Measurements from ENCODE around the gene NISCH.
A peak's percentile ranks its signal among the peaks of the same experiment; 100 is the strongest.

Gene NISCH

DNA sequence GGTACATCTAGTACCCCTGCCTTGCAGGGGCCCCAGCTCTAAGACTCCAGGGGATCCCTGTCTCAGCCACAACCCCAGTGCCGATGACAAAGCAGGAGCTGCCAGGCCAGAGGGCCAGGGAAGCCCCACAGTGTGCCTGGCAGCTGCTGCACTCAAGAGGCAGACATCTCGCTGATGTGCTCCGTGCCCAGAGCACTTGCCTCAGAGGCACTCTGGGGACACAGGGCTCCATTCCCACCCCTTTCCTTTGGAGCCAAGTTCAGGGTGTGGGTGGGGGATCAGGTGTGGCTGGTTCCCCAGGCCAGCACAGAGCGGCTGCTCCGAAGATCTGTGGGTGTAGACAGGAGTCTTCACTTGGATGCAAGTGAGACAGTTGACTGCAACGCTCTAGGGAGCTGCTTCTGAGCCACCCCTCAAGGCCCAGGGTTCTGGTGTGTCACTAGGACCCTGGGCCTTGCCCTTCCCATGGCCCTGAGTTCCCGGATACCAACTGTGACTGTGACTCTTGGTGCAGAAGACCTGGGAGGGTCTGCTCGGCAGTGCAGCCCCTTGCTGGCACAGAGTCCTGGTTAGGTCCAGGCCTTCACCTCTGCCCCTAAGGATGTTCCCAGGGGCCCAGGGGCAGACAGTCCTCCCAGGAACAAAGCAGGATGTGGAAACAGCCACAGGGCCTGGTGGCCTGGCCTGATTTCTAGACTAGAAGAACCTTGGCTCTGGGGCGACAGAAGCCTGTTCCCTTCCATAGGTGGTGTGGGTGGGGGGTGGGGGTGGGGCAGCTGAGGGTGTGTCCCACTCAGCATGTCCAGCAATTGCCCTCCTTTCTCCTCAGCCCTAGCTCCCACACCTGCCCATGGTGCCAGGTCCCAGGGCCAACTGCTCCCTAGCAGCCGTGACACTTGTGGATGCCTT lies 75.8 kb downstream of the NISCH start:
- H2AFZ ChIP-seq (ENCODE audit: low read length): no peak overlapping the region
- H4K20me1 ChIP-seq (ENCODE audit: insufficient read depth, low read length): no peaks in the 10 kb centered on the region
- no peaks in the 10 kb centered on the region for H3K27me3 ChIP-seq (replicated peaks; ENCODE audit: insufficient read depth, low read length)
- no peak overlapping the region for H3K4me3 ChIP-seq (ENCODE audit: low read length)
- no peak overlapping the region for H3K9ac ChIP-seq (ENCODE audit: low read length)
- no peak for TF ChIP-seq EZH2phosphoT487 (IDR thresholded peaks at IDR 0.05; ENCODE audit: low read length)
- TF ChIP-seq, protein P1, sequence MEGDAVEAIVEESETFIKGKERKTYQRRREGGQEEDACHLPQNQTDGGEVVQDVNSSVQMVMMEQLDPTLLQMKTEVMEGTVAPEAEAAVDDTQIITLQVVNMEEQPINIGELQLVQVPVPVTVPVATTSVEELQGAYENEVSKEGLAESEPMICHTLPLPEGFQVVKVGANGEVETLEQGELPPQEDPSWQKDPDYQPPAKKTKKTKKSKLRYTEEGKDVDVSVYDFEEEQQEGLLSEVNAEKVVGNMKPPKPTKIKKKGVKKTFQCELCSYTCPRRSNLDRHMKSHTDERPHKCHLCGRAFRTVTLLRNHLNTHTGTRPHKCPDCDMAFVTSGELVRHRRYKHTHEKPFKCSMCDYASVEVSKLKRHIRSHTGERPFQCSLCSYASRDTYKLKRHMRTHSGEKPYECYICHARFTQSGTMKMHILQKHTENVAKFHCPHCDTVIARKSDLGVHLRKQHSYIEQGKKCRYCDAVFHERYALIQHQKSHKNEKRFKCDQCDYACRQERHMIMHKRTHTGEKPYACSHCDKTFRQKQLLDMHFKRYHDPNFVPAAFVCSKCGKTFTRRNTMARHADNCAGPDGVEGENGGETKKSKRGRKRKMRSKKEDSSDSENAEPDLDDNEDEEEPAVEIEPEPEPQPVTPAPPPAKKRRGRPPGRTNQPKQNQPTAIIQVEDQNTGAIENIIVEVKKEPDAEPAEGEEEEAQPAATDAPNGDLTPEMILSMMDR (IDR thresholded peaks at IDR 0.05; ENCODE audit: low read length): no peak
- no peak for TF ChIP-seq EZH2 (optimal IDR thresholded peaks at IDR 0.05; ENCODE audit: low read depth, low read length)
- H3K9me2 ChIP-seq (replicated peaks; ENCODE audit: insufficient read depth, low read length): no peaks in the 10 kb centered on the region
- peaks cover 9% of the 10 kb centered on the region; the same call in 1 of the 2 replicates for H3F3A ChIP-seq (ENCODE audit: insufficient read depth, low read length)
- H3K27ac ChIP-seq (ENCODE audit: low read length): no peak overlapping the region
- no peaks in the 10 kb centered on the region for H3K79me2 ChIP-seq (ENCODE audit: low read length)
- no peaks in the 10 kb centered on the region for H3K9me3 ChIP-seq (replicated peaks; ENCODE audit: insufficient read depth, low read length)
- peaks cover 7% of the 10 kb centered on the region for H3K4me1 ChIP-seq (ENCODE audit: low read length)
- DNase-seq: no peak
- no peaks in the 10 kb centered on the region for H3K36me3 ChIP-seq (replicated peaks; ENCODE audit: insufficient read depth, low read length)
- no peak overlapping the region for H3K4me2 ChIP-seq (ENCODE audit: low read depth, low read length)

DNA sequence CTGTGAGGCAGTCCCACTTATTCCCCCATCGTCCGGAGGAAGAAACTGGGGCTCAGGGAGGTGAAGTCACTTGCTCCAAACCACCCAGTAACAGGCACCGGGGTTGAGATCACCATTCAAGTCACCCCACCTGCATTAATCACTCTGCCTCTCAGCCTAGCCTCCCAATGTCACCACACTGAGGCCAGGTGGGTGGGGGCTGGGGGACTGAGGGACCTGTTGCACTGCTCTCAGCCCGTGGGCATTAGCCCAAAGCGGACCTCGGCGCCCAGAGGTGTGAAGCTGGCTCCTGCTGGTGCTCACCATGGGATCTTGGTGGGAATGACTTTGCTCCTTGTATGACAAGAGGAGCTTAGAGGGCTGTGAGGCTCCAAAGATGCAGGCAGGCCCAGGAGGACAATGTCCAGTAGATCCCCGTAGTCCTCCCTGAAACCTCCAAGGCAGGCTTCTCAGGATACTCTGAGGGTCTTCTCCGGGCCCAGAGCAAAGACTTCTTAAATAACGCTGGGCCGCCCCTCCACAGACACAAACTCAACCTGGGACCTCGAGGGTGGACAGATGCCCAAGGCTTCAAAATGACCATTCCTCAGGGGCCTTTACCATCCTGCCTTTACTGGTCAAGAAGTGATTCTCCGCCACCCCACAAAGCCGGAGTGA lies 76.6 kb downstream of the NISCH start:
- no peak overlapping the region for H3K4me3 ChIP-seq (ENCODE audit: low read length)
- no peaks in the 10 kb centered on the region for H3K36me3 ChIP-seq (replicated peaks; ENCODE audit: insufficient read depth, low read length)
- H2AFZ ChIP-seq (ENCODE audit: low read length): no peak overlapping the region
- no peaks in the 10 kb centered on the region for H3K9me2 ChIP-seq (replicated peaks; ENCODE audit: insufficient read depth, low read length)
- peaks cover 5% of the 10 kb centered on the region for H3K79me2 ChIP-seq (ENCODE audit: low read length)
- no peak overlapping the region for H3K9ac ChIP-seq (ENCODE audit: low read length)
- H3K27ac ChIP-seq (ENCODE audit: low read length): no peak overlapping the region
- H3K27me3 ChIP-seq (replicated peaks; ENCODE audit: insufficient read depth, low read length): no peaks in the 10 kb centered on the region
- H4K20me1 ChIP-seq (ENCODE audit: insufficient read depth, low read length): no peaks in the 10 kb centered on the region
- peaks cover 7% of the 10 kb centered on the region for H3K4me1 ChIP-seq (ENCODE audit: low read length)
- TF ChIP-seq EZH2phosphoT487 (IDR thresholded peaks at IDR 0.05; ENCODE audit: low read length) (no peak), EZH2 (optimal IDR thresholded peaks at IDR 0.05; ENCODE audit: low read depth, low read length) (no peak)
- TF ChIP-seq, protein P1 (IDR thresholded peaks at IDR 0.05; ENCODE audit: low read length): no peak
- no peaks in the 10 kb centered on the region for H3K9me3 ChIP-seq (replicated peaks; ENCODE audit: insufficient read depth, low read length)
- H3K4me2 ChIP-seq (ENCODE audit: low read depth, low read length): peak overlapping the region; percentile 72; the same call in 1 of the 2 replicates
- H3F3A ChIP-seq (ENCODE audit: insufficient read depth, low read length): peaks cover 14% of the 10 kb centered on the region
- no peak for DNase-seq

DNA sequence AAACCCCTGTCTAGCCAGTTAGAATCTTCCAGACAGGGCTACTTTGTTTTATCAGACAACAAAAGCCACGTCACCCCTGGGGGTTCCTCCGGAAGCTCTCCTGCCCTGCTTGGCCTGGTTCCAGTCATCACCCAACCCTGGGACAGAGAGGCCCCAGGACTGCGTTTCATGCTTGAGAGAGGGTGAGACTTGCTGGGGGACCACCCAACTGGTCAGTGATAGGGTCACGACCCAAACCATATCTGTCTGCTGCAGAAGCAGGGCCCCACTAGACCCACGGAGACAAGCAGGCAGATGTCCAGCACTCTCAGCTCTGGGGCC lies 77.1 kb downstream of the NISCH start:
- DNase-seq: no peak
- H3K9ac ChIP-seq (ENCODE audit: low read length): peak overlapping the region; percentile 66; the same call in 1 of the 2 replicates

More for the DNA sequence above, 77.1 kb downstream of the NISCH start:
- Histone ChIP-seq H3K4me3 (ENCODE audit: low read length) (peak overlapping the region; percentile 73), H3K4me2 (ENCODE audit: low read depth, low read length) (peak overlapping the region; percentile 72), H2AFZ (ENCODE audit: low read length) (no peak overlapping the region; the same call in 1 of the 2 replicates), H3K79me2 (ENCODE audit: low read length) (peaks cover 10% of the 10 kb centered on the region), H3K27ac (ENCODE audit: low read length) (no peak overlapping the region), H3K4me1 (ENCODE audit: low read length) (peaks cover 7% of the 10 kb centered on the region), H3K9me2 (replicated peaks; ENCODE audit: insufficient read depth, low read length) (no peaks in the 10 kb centered on the region), H4K20me1 (ENCODE audit: insufficient read depth, low read length) (no peaks in the 10 kb centered on the region), H3K36me3 (replicated peaks; ENCODE audit: insufficient read depth, low read length) (no peaks in the 10 kb centered on the region), H3F3A (ENCODE audit: insufficient read depth, low read length) (peaks cover 18% of the 10 kb centered on the region), H3K27me3 (replicated peaks; ENCODE audit: insufficient read depth, low read length) (no peaks in the 10 kb centered on the region), H3K9me3 (replicated peaks; ENCODE audit: insufficient read depth, low read length) (no peaks in the 10 kb centered on the region)
- no peak for TF ChIP-seq EZH2 (optimal IDR thresholded peaks at IDR 0.05; ENCODE audit: low read depth, low read length)
- TF ChIP-seq, protein P1 (IDR thresholded peaks at IDR 0.05; ENCODE audit: low read length): no peak
- no peak for TF ChIP-seq EZH2phosphoT487 (IDR thresholded peaks at IDR 0.05; ENCODE audit: low read length)

Data from MM.1S (cell line).